ENCODE results near the gene CELF2. TPM values are rescaled to one million over a fixed set of nuclear protein-coding genes. Genes with fewer than 3 reads are reported as not detected.

Gene CELF2
- total RNA-seq, 2 donors from 2014 or later = 63.2 to 69.4 TPM

DNA sequence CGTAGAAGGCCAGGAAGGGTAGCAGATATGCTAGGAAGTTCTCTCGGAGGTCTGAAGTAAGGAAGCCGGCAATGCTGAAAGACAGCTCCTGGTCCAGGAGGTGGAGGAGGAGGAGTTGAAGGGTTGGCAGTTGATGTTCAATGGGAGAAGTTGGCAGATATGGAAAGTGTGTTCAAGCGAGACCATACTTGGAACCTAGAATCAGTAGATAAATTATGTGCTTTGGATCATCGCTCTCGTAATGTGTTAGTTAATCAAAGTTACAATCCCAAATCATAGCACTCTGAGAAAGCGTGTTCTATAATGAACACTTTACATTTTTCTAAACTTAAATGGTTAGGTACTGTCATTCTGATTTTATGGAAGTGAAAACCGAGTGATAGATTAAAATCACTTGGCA is 152.9 kb downstream of the CELF2 start:
- DNase-seq (ENCODE audit: low spot score) = no peak
- no peaks in the 10 kb centered on the region for H3K9me3 ChIP-seq
- H3K27ac ChIP-seq = peak overlapping the region; percentile 21 to 31
- H3K27me3 ChIP-seq = no peaks in the 10 kb centered on the region
- H3K4me1 ChIP-seq = peaks cover 0 to 46% of the 10 kb centered on the region in 2 donors
- TF ChIP-seq, protein P1, sequence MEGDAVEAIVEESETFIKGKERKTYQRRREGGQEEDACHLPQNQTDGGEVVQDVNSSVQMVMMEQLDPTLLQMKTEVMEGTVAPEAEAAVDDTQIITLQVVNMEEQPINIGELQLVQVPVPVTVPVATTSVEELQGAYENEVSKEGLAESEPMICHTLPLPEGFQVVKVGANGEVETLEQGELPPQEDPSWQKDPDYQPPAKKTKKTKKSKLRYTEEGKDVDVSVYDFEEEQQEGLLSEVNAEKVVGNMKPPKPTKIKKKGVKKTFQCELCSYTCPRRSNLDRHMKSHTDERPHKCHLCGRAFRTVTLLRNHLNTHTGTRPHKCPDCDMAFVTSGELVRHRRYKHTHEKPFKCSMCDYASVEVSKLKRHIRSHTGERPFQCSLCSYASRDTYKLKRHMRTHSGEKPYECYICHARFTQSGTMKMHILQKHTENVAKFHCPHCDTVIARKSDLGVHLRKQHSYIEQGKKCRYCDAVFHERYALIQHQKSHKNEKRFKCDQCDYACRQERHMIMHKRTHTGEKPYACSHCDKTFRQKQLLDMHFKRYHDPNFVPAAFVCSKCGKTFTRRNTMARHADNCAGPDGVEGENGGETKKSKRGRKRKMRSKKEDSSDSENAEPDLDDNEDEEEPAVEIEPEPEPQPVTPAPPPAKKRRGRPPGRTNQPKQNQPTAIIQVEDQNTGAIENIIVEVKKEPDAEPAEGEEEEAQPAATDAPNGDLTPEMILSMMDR (IDR thresholded peaks at IDR 0.05) = no peak
- H3K36me3 ChIP-seq = peaks cover 12% of the 10 kb centered on the region
- peak overlapping the region in 1 of 2 donors; percentile 5 for H3K4me3 ChIP-seq

DNA sequence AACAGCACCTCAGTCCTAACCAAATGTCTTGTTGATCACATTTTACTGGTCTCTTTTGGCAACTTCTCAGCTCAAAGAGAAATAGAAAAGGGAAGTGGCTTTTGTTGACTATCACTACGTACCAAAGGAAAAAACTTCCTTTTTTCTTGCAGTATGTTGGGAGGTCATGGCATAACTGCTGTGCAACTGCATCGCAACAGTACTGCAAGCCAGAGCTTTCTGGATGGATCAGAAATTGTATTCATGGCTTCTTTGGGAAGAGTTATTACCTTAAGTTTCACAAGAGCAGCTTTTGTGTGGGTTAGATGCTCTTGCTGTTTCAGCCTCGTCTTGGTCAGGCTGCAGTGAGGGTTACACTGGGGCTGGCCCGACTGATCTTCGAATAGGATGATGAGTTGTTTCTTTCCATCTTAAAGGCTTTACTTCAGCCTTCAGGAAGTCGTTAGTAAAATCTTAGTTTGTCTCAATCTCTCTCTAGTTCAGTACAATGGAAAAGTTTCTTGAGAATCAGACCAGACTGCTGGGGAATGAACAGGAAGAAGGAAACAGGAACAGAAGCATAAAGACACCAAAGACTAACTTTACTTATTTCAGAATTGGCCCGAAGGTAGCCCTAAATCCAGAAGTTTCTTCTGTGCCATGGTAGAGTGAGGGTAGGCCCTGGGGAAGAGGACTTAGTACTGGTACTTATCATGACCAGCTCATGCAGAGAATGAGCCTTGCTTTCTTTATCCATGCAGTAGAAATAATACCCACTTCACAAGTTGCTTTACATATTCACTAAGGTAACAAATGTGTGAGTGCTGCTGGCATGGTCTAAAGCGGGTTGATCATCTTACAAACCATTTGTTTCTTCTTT is 153.6 kb downstream of the CELF2 start:
- Histone ChIP-seq H3K4me1 (peaks cover 0 to 42% of the 10 kb centered on the region in 2 donors), H3K4me3 (no peak overlapping the region), H3K36me3 (peaks cover 12% of the 10 kb centered on the region), H3K9me3 (no peaks in the 10 kb centered on the region), H3K27ac (peak overlapping the region in 1 of 2 donors; percentile 24), H3K27me3 (no peaks in the 10 kb centered on the region)
- TF ChIP-seq, protein P1 (IDR thresholded peaks at IDR 0.05) = no peak
- DNase-seq (ENCODE audit: low spot score) = no peak

DNA sequence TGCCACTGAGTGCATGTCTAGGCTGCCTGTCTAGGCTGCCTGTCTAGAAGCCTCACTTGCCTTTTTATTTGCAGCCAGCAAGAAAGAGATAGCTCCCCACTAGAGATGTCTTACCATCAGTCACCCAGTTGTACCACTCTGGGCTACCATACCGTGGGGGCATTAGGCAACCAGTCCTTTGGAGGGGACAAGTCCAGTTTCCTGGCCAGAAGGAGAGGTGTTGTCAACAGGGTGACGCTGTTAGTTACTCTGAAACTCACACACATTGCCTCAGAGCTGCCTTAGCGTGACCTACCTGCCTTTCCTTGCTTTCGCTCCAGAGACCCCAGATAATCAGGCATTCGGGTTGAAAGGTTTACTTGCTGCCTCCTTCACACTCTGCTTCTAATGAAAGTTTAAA is 155.4 kb downstream of the CELF2 start:
- no peaks in the 10 kb centered on the region for H3K9me3 ChIP-seq
- peak overlapping the region in 1 of 2 donors; percentile 28 for H3K27ac ChIP-seq
- no peaks in the 10 kb centered on the region for H3K27me3 ChIP-seq
- peaks cover 3% of the 10 kb centered on the region for H3K36me3 ChIP-seq
- TF ChIP-seq, protein P1 (IDR thresholded peaks at IDR 0.05) = no peak
- no peak for DNase-seq (ENCODE audit: low spot score)
- H3K4me1 ChIP-seq = peaks cover 0 to 51% of the 10 kb centered on the region in 2 donors
- no peak overlapping the region for H3K4me3 ChIP-seq

GRCh38 chr10:11175823-11176243 is 158.2 kb downstream of the CELF2 start:
- Histone ChIP-seq H3K27me3 (no peaks in the 10 kb centered on the region), H3K9me3 (no peaks in the 10 kb centered on the region), H3K27ac (peak overlapping the region; percentile 2 to 38), H3K4me1 (peaks cover 0 to 69% of the 10 kb centered on the region in 2 donors), H3K4me3 (no peak overlapping the region), H3K36me3 (no peaks in the 10 kb centered on the region)
- no peak for DNase-seq (ENCODE audit: low spot score)
- TF ChIP-seq, protein P1 (IDR thresholded peaks at IDR 0.05) = no peak

DNA sequence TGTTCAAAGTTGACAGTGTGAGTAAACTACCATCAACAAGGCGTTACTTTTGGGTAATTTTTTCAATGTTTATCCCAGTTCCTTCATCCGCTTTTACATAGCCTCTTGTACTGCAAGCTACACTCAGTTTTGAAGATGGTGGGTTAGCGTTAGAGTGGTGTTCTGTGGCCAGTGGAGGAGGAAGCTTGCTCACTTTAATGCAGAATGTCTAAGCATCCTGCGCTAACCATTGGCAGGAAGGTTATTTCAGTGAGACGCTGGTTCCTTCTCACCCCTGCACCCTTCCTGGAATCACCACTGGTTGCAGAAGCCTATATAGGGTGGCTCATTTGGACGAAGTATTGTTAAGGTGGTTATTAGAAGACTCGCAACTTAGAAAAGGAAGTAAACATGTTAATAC is 159.1 kb downstream of the CELF2 start:
- no peak for DNase-seq (ENCODE audit: low spot score)
- Histone ChIP-seq H3K36me3 (no peaks in the 10 kb centered on the region), H3K4me1 (peaks cover 0 to 74% of the 10 kb centered on the region in 2 donors), H3K27me3 (no peaks in the 10 kb centered on the region), H3K9me3 (no peaks in the 10 kb centered on the region), H3K27ac (peak overlapping the region; percentile 25 to 38), H3K4me3 (no peak overlapping the region)
- TF ChIP-seq, protein P1 (IDR thresholded peaks at IDR 0.05) = no peak
